ENCODE data around the gene ATF7IP2.

The ATF7IP2 gene

GRCh38 chr16:10511829-10512228 is 126.0 kb downstream of the ATF7IP2 start:
- no peak for DNase-seq (ENCODE audit: low read depth)

- no peak for DNase-seq (ENCODE audit: low read depth)
Observed at GRCh38 chr16:10514369-10515055, 128.7 kb downstream of the ATF7IP2 start.

- no peak for DNase-seq (ENCODE audit: low read depth)
Observed at GRCh38 chr16:10517868-10518267, 132.0 kb downstream of the ATF7IP2 start.

GRCh38 chr16:10518479-10519041 is 132.7 kb downstream of the ATF7IP2 start:
- DNase-seq (ENCODE audit: low read depth), result no peak

GRCh38 chr16:10519297-10519696 is 133.4 kb downstream of the ATF7IP2 start:
- no peak for DNase-seq (ENCODE audit: low read depth)

- no peak for DNase-seq (ENCODE audit: low read depth)
Observed at GRCh38 chr16:10519929-10520868, 134.3 kb downstream of the ATF7IP2 start.

- DNase-seq (ENCODE audit: low read depth), result no peak
Observed at GRCh38 chr16:10520869-10521578, 135.2 kb downstream of the ATF7IP2 start.

- DNase-seq (ENCODE audit: low read depth), result no peak
Observed at GRCh38 chr16:10521681-10522274, 135.9 kb downstream of the ATF7IP2 start.

- no peak for DNase-seq (ENCODE audit: low read depth)
Observed at GRCh38 chr16:10522966-10523365, 137.1 kb downstream of the ATF7IP2 start.

GRCh38 chr16:10525214-10525825 is 139.5 kb downstream of the ATF7IP2 start:
- no peak for DNase-seq (ENCODE audit: low read depth)

- DNase-seq (ENCODE audit: low read depth), result no peak
Observed at GRCh38 chr16:10526962-10527361, 141.1 kb downstream of the ATF7IP2 start.

- no peak for DNase-seq (ENCODE audit: low read depth)
Observed at GRCh38 chr16:10528635-10529034, 142.8 kb downstream of the ATF7IP2 start.

GRCh38 chr16:10529895-10530669 is 144.2 kb downstream of the ATF7IP2 start:
- DNase-seq (ENCODE audit: low read depth), result no peak

GRCh38 chr16:10530685-10531084 is 144.8 kb downstream of the ATF7IP2 start:
- DNase-seq (ENCODE audit: low read depth), result no peak

- DNase-seq (ENCODE audit: low read depth), result no peak
Observed at GRCh38 chr16:10531582-10531981, 145.7 kb downstream of the ATF7IP2 start.

Data from stimulated activated CD8-positive, alpha-beta memory T cell treated with anti-CD3 and anti-CD28 coated beads, Interleukin-7, amount 100 ng/mL, for 24 hours (primary cell).